Activated T-cell treated with anti-CD3 and anti-CD28 coated beads, Interleukin-2, amount 50 U/mL, for 24 hours (primary cell): ENCODE results near the gene TGFBR1.
A peak's percentile ranks its signal among the peaks of the same experiment; 100 is the strongest.

Experiments
- DNase-seq: peaks from one replicate; pipeline ENCODE4 v3.0.0-alpha.2; 2020
- H3K27ac Mint-ChIP-seq: 2 replicates; pipeline ENCODE4 v1.8.0; 2020; ENCODE audit warnings: mild to moderate bottlenecking, mixed read lengths
- H3K27me3 Mint-ChIP-seq: 2 replicates; pipeline ENCODE4 v1.8.0; 2020; ENCODE audit warnings: mixed read lengths
- H3K36me3 Mint-ChIP-seq: 2 replicates; pipeline ENCODE4 v1.8.0; 2020; ENCODE audit warnings: low read depth, mixed read lengths
- H3K4me1 Mint-ChIP-seq: 2 replicates; pipeline ENCODE4 v1.8.0; 2020; ENCODE audit warnings: low read depth, mixed read lengths
- H3K4me3 Mint-ChIP-seq: 2 replicates; pipeline ENCODE4 v1.8.0; 2020; ENCODE audit warnings: mild to moderate bottlenecking, moderate library complexity, mixed read lengths
- H3K9me3 Mint-ChIP-seq: 2 replicates; pipeline ENCODE4 v1.8.0; 2020; ENCODE audit warnings: mixed read lengths

The TGFBR1 gene

DNA sequence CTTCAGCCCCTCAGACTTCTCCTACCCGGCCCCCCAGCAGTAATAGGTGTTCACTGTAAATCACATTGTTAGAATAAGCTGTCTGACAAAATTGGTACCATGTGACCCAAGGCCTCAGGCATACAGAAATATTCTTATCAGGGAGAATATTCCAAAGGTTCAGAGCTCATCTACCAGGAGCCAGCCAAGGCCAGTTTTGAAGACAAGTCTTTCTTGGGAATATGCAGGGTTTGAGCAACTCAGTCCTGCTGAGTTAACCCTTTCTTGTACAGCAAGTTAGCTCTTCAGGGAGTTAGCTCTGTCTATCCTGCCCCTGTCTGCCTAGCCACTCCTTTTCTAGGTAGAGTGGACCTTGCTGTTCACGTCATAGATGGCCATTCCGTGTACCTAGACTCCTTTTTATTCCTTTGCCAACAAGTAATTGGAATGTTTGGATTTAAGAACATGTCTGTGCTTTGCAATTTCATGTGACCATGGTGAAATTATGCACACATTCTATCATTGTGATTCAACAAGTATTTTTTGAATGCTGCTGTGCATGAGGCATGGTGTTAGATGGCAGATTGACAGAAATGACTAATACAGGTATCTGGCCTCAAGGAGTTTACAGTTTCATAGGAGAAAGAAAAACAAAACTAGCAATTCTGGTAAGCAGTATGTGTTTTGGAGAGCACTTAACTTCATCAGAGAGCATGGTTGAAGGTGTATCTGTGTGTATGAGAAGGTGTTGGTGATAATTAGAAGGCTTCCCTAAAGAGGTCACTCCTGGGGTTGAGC lies 22.6 kb downstream of the TGFBR1 start:
- no peak overlapping the region for H3K4me3 Mint-ChIP-seq
- H3K27ac Mint-ChIP-seq: peak overlapping the region; percentile 80
- H3K36me3 Mint-ChIP-seq: peaks cover 36% of the 10 kb centered on the region
- no peak for DNase-seq
- H3K9me3 Mint-ChIP-seq: no peaks in the 10 kb centered on the region
- H3K27me3 Mint-ChIP-seq: no peaks in the 10 kb centered on the region
- H3K4me1 Mint-ChIP-seq: peaks cover 86% of the 10 kb centered on the region

DNA sequence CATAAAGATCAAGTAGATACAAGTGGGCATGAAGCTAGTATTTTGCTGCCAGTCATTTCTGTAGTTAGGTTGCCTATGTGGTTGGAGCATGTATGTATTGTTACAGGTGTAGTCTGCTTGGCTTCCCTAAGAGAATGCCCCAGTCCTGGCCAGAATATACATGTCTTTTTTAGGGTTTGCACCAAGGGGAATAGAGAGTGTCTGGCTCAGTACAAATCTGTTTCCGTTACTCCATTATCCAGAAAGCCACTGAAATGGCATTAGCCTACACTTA lies 23.2 kb downstream of the TGFBR1 start:
- Mint-ChIP-seq H3K4me1 (peaks cover 88% of the 10 kb centered on the region), H3K4me3 (no peak overlapping the region), H3K9me3 (no peaks in the 10 kb centered on the region), H3K36me3 (peaks cover 41% of the 10 kb centered on the region), H3K27me3 (no peaks in the 10 kb centered on the region), H3K27ac (peak overlapping the region; percentile 80)
- DNase-seq: no peak

DNA sequence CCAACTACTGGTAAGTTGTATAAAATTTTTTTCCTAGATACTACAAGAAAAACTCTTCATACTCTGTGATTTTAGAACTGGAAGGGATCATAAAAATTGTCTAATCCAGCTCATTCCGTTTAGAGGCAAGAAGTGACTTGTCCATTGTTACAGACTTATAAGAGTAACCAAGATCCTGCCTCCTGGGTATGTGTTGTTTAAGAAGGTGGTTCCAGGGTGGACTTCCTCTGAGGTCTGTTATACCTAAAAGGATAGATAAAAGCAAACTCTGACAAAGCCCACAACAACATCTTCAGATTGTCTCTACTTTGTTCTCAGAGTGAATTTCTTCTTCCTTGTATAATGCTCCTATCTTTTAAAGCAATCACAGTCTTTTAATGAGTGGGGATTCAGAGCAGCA lies 24.2 kb downstream of the TGFBR1 start:
- Mint-ChIP-seq H3K9me3 (no peaks in the 10 kb centered on the region), H3K27me3 (no peaks in the 10 kb centered on the region), H3K27ac (peak overlapping the region; percentile 76), H3K4me1 (peaks cover 85% of the 10 kb centered on the region), H3K36me3 (peaks cover 47% of the 10 kb centered on the region), H3K4me3 (no peak overlapping the region)
- no peak for DNase-seq

DNA sequence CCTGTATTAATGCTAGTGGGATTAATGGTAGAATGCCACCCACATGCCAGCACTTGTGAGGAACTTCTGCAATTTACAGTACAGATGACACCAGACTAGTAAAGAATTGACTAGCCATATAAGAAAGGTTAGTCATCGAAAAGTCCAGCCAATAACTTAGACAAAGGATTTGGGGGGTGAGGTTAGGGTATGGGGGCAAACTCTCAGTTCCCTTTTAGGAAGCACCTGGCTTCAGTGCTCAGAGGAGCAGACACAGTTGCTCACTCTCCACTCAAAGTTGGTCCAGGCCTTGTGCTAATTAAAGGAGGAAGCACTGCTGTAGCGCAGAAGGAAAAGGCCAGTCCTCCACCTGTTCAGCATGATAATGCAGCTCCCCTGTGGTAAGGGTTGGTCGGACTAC lies 25.2 kb downstream of the TGFBR1 start:
- Mint-ChIP-seq H3K36me3 (peaks cover 43% of the 10 kb centered on the region), H3K27me3 (no peaks in the 10 kb centered on the region), H3K4me3 (no peak overlapping the region), H3K4me1 (peaks cover 85% of the 10 kb centered on the region), H3K27ac (peak overlapping the region; percentile 82), H3K9me3 (no peaks in the 10 kb centered on the region)
- DNase-seq: no peak

DNA sequence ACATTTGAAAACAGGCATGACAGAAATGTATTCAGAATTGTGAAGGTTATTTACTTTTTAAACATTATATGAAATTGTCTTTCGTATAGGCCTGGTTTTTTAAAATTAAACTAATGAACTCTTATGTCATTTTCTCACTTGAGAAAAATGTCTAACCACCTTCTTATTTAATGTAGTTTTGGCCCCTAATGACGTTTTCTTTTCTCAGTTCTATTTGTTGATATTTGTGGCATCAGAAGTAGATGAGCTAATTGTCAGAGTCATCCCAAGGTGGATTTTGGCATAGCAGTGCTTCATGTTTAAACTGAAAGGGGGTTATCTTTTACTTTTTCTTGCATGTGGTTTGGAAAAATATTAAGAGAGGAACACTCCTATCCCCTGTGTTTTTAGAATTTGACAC lies 28.2 kb downstream of the TGFBR1 start:
- Mint-ChIP-seq H3K4me1 (peaks cover 83% of the 10 kb centered on the region), H3K27ac (peak overlapping the region; percentile 51), H3K36me3 (peaks cover 46% of the 10 kb centered on the region)

DNA sequence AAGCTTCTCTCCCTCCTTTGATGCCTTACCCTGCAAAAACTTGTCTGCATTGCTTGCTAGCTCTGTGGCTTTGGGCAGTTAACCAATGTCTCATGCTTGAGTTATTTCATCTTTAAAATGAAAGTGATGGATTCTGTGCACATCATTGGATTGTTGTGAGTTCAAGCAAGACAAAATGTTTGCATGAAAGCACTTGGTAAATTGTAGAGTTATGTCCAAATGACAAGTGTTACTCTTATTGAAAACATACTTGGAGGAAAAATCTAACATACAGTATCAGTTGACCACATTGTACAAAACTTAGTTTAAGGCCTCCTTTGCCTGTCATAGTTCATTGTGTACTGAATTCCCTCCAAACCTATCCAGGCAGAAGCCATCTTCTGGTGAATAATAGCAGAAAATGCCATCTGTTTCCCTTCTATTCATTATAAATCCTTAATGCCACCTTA lies 30.0 kb downstream of the TGFBR1 start:
- DNase-seq: no peak
- peaks cover 76% of the 10 kb centered on the region for H3K4me1 Mint-ChIP-seq
- peak overlapping the region; percentile 14 for H3K4me3 Mint-ChIP-seq
- peak overlapping the region; percentile 69 for H3K27ac Mint-ChIP-seq
- peaks cover 55% of the 10 kb centered on the region for H3K36me3 Mint-ChIP-seq
- no peaks in the 10 kb centered on the region for H3K27me3 Mint-ChIP-seq
- H3K9me3 Mint-ChIP-seq: no peaks in the 10 kb centered on the region

More for the DNA sequence above, 28.2 kb downstream of the TGFBR1 start:
- no peaks in the 10 kb centered on the region for H3K27me3 Mint-ChIP-seq
- no peak overlapping the region for H3K4me3 Mint-ChIP-seq
- no peaks in the 10 kb centered on the region for H3K9me3 Mint-ChIP-seq
- no peak for DNase-seq

DNA sequence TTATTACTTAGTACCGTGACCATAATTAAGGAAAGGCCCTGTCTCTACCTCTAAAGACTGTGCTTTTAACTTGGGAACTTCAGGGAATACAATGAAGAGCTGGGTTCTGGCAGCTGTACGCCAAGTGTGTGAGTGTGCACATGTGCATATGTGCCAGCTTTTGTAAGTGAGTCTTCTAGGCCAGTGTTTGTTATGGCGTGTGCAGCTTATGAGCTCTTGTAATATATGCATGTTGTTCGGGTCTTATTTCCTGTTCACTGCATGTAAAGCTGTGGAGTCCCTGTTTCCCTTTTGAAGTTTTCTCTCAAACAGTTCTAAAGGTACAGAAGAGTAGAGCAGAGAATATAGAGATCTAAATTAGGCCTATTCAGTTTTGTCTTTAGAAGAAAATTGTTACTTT lies 30.5 kb downstream of the TGFBR1 start:
- Mint-ChIP-seq H3K27ac (peak overlapping the region; percentile 69), H3K4me1 (peaks cover 73% of the 10 kb centered on the region), H3K36me3 (peaks cover 52% of the 10 kb centered on the region), H3K4me3 (peak overlapping the region; percentile 14), H3K27me3 (no peaks in the 10 kb centered on the region), H3K9me3 (no peaks in the 10 kb centered on the region)
- no peak for DNase-seq

DNA sequence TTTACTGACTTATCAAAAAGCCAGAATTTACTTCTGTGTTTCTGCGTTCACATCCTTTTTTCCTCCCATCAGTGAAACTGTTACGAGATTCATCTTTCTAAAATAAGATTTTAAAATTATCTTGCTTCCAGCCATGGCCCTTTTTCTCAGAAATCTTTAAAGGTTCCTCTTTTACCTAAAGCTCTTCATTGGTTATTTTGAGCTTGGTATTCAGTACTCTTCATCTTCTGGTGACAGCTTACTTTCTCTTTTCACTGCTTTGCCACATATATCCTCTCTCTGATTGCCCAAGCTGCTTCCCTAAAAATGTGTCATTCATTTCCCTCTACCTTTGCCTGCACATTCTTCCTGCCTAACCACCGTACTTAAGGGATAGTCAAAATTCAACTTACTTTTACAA lies 32.3 kb downstream of the TGFBR1 start:
- H3K9me3 Mint-ChIP-seq: no peaks in the 10 kb centered on the region
- H3K27me3 Mint-ChIP-seq: no peaks in the 10 kb centered on the region
- peaks cover 67% of the 10 kb centered on the region for H3K4me1 Mint-ChIP-seq
- DNase-seq: no peak
- H3K36me3 Mint-ChIP-seq: peaks cover 53% of the 10 kb centered on the region
- H3K4me3 Mint-ChIP-seq: peak overlapping the region; percentile 28
- H3K27ac Mint-ChIP-seq: peak overlapping the region; percentile 9

DNA sequence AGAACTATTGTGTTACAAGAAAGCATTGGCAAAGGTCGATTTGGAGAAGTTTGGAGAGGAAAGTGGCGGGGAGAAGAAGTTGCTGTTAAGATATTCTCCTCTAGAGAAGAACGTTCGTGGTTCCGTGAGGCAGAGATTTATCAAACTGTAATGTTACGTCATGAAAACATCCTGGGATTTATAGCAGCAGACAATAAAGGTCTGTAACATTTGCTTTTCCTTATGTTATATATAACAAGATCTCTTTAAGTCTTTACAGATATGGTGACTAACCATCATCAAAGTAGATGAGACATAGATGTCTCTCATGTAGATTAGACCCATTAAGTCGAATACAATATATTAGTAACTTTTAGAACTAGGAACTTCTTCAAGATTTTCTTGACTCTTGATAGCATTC lies 33.0 kb downstream of the TGFBR1 start:
- no peaks in the 10 kb centered on the region for H3K27me3 Mint-ChIP-seq
- H3K4me3 Mint-ChIP-seq: no peak overlapping the region
- peaks cover 53% of the 10 kb centered on the region for H3K36me3 Mint-ChIP-seq
- H3K4me1 Mint-ChIP-seq: peaks cover 60% of the 10 kb centered on the region
- no peak for DNase-seq
- H3K9me3 Mint-ChIP-seq: no peaks in the 10 kb centered on the region
- no peak overlapping the region for H3K27ac Mint-ChIP-seq

DNA sequence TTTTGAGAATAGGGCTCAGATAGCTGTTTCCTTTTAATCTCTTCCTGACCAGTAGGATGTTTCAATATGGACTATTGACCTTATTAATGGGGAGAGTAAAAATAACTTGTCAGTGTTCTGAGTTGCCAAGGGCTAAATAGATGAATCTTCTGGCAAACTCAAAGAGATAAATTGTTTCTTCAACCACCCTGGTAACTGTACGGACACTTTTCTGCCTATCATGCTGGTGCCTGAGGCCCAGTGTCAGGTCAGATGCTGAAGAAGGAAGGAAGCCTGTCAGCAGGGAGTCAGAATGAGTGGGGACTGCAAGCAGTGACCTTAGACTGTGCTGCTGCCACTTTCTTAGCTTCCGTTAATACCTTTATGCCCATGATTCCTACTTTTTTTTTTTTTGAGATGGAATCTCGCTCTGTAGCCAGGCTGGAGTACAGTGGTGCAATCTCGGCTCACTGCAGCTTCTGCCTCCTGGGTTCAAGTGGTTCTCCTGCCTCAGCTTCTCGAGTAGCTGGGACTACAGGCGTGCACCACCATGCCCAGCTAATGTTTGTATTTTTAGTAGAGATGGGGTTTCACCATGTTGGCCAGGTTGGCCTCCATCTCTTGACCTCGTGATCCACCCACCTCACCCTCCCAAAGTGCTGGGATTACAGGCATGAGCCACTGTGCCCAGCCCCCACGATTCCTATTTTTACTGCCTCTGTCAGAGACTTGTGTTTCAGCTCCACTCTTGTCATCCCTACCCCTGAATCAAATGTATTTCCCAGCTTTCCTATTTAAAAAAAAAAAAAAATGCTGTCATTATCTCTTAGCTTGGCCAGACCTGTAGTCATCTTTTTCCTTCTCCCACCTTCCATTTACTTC lies 33.7 kb downstream of the TGFBR1 start:
- Mint-ChIP-seq H3K27ac (no peak overlapping the region), H3K4me3 (no peak overlapping the region), H3K4me1 (peaks cover 53% of the 10 kb centered on the region)

DNA sequence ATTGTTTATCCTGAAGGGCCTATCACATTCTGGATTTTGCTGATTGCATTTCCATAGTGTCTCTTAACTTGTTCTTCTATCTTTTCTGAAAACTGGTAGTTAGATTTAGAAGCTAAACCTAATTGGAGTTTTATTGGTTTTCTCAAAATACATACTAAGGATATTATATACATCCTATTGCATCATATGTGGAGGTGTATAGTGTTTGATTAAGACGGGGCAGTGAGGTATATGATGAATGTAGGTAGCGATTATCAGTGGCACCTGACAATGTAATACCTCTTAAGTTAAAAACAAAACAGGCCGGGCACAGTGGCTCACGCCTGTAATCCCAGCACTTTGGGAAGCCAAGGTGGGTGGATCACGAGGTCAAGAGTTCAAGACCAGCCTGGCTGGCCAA lies 35.0 kb downstream of the TGFBR1 start:
- H3K9me3 Mint-ChIP-seq: no peaks in the 10 kb centered on the region
- no peak overlapping the region for H3K27ac Mint-ChIP-seq
- DNase-seq: no peak
- H3K4me1 Mint-ChIP-seq: peaks cover 45% of the 10 kb centered on the region
- H3K36me3 Mint-ChIP-seq: peaks cover 62% of the 10 kb centered on the region
- H3K27me3 Mint-ChIP-seq: no peaks in the 10 kb centered on the region
- H3K4me3 Mint-ChIP-seq: no peak overlapping the region

More for the DNA sequence above, 33.7 kb downstream of the TGFBR1 start:
- no peaks in the 10 kb centered on the region for H3K9me3 Mint-ChIP-seq
- H3K36me3 Mint-ChIP-seq: peaks cover 53% of the 10 kb centered on the region
- DNase-seq: no peak
- H3K27me3 Mint-ChIP-seq: no peaks in the 10 kb centered on the region

DNA sequence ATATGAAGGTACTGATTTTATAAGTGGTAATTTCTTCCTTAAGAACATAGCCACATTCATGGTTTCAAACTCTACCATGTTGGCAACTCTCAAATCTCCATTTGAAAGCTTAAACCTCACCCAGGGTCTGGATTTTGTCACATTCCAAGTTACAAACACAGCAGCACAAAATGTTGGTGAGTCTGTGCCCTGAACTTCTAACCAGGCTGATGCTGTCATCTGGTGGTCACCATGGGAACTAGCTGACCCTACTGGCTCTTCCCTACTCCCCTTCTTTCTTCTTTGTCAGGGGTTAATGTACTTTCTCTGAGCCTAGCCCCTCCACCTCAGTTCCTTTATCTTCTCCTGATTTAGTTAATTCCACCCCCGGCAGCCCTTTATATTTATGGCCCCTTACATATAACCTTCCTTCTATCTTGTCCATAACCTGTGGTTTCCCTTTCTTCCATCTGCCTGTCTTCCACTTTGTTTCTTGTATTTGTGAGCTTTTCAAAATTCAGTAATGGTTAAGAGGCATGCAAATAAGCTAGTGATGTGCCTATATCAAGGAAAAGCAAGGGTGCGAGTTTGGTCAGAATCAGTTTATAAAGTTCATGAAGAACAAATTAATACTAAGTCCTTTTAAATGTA lies 35.9 kb downstream of the TGFBR1 start:
- no peaks in the 10 kb centered on the region for H3K27me3 Mint-ChIP-seq
- peaks cover 37% of the 10 kb centered on the region for H3K4me1 Mint-ChIP-seq
- peak overlapping the region; percentile 12 for H3K27ac Mint-ChIP-seq
- H3K36me3 Mint-ChIP-seq: peaks cover 71% of the 10 kb centered on the region
- no peaks in the 10 kb centered on the region for H3K9me3 Mint-ChIP-seq
- no peak overlapping the region for H3K4me3 Mint-ChIP-seq
- no peak for DNase-seq

DNA sequence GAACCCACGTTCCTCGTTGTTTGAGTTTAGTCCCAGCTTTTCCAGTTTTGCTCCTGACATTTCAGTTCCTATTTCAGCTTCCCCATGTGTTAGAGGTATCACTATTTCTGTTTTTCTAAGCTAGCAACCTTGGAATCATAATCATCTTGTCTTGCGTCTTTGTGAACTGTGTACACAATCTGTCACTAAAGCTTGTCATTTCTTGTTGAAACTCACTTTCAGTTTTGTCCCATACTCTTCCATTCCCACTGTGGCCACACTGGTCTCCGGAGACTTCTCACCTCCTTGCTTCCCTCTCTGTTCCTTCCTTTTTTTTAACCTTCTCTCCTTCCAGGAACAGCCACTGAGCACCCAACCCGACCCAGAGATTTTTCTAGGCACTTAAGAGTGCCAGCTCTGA lies 36.9 kb downstream of the TGFBR1 start:
- no peak for DNase-seq
- Mint-ChIP-seq H3K9me3 (no peaks in the 10 kb centered on the region), H3K27me3 (no peaks in the 10 kb centered on the region), H3K4me1 (peaks cover 30% of the 10 kb centered on the region), H3K4me3 (no peak overlapping the region), H3K27ac (no peak overlapping the region), H3K36me3 (peaks cover 82% of the 10 kb centered on the region)

DNA sequence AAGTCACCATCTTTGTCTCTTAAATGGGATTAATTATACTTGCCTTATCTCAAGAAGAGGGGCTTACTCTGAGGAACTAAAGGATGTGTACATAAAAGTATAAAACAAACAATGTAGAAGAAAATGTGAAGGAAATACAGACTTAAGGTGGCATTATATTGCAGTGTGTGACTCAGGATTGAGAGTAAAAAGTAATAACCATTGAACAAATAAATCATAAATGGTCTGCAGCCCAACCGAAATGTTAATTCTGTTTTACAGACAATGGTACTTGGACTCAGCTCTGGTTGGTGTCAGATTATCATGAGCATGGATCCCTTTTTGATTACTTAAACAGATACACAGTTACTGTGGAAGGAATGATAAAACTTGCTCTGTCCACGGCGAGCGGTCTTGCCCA lies 37.4 kb downstream of the TGFBR1 start:
- H3K36me3 Mint-ChIP-seq: peaks cover 83% of the 10 kb centered on the region
- H3K4me1 Mint-ChIP-seq: peaks cover 27% of the 10 kb centered on the region
- no peak for DNase-seq
- H3K27me3 Mint-ChIP-seq: no peaks in the 10 kb centered on the region
- H3K4me3 Mint-ChIP-seq: no peak overlapping the region
- no peaks in the 10 kb centered on the region for H3K9me3 Mint-ChIP-seq
- H3K27ac Mint-ChIP-seq: no peak overlapping the region

DNA sequence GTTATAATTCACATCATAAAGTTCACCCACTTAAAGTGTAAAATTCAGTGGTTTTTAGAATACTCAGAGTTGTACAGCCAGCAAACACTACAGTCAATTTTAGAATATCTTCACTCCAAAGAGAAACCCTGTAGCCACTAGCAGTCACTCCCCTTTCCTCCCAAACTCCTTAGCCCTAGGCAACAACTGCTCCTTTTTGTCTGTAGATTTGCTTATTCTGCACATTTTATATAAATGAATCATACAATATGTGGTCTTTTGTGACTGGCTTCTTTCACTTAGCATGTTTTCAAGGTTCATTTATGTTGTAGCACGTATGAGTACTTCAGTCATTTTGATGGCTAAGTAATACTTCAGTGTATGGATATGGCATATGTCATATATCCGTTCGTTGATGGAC lies 38.7 kb downstream of the TGFBR1 start:
- Mint-ChIP-seq H3K4me3 (no peak overlapping the region), H3K27ac (no peak overlapping the region), H3K36me3 (peaks cover 87% of the 10 kb centered on the region), H3K27me3 (no peaks in the 10 kb centered on the region), H3K4me1 (peaks cover 25% of the 10 kb centered on the region), H3K9me3 (no peaks in the 10 kb centered on the region)
- no peak for DNase-seq
